Measurements from ENCODE around the gene ARF3.

- TF ChIP-seq BHLHE40 (IDR thresholded peaks at IDR 0.05; ENCODE audit: borderline replicate concordance), result no peak
- TF ChIP-seq ARNT (IDR thresholded peaks at IDR 0.05), result no peak
- no peak for TF ChIP-seq HDGF (IDR thresholded peaks at IDR 0.05; ENCODE audit: borderline replicate concordance)
- no peak for TF ChIP-seq CTBP1 (IDR thresholded peaks at IDR 0.05; ENCODE audit: borderline replicate concordance)
- TF ChIP-seq SP1 (IDR thresholded peaks at IDR 0.05), result no peak
- TF ChIP-seq FOXK2 (IDR thresholded peaks at IDR 0.05), result no peak
- TF ChIP-seq FOXA1 (IDR thresholded peaks at IDR 0.05), result no peak
Measured at GRCh38 chr12:48903982-48904411, 53.3 kb downstream of the ARF3 start.

Measured in HEK293T (cell line).